ENCODE measurements around the gene HBP1.

GRCh38 chr7:107138696-107139420 is 29.9 kb upstream of the HBP1 start:
- no peak for TF ChIP-seq CTCF (IDR thresholded peaks at IDR 0.05 in 4 of 5, conservative IDR thresholded peaks at IDR 0.05 in 1 of 5)
- no peak for TF ChIP-seq POLR2A (IDR thresholded peaks at IDR 0.05)
